Measurements from ENCODE around the gene SSH2. TPM values are rescaled to one million over a fixed set of nuclear protein-coding genes. Genes with fewer than 3 reads are reported as not detected.

Gene SSH2
- total RNA-seq, 1 donor from 2014 or later = 21.9 TPM

DNA sequence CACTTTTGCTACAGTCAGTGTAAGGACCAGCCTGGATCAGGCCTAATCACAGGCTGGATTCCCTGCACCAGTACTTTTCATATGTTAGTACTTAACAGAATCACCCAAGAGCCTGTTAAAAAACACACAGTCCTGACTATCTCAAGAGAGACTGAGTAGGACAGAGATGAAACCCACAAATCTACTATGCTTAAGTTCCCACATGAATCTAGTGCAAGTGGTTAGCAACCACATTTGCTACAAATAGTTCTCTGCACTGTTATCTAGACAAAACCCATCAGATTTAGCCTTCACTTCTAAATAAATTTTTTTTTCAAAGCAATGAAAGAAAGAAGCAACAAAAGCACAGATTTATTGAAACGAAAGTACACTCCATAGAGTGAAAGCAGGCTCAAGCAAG lies 38.9 kb downstream of the SSH2 start:
- no peak for DNase-seq (ENCODE audit: extremely low spot score, unreplicated experiment)
- Mint-ChIP-seq H3K36me3 (ENCODE audit: unreplicated experiment) (peaks cover 9% of the 10 kb centered on the region), H3K9me3 (ENCODE audit: unreplicated experiment) (no peaks in the 10 kb centered on the region), H3K4me1 (ENCODE audit: unreplicated experiment) (peaks cover 11% of the 10 kb centered on the region), H3K4me3 (ENCODE audit: unreplicated experiment) (no peak overlapping the region), H3K27me3 (ENCODE audit: unreplicated experiment) (no peaks in the 10 kb centered on the region), H3K27ac (ENCODE audit: unreplicated experiment) (no peak overlapping the region)
- TF ChIP-seq, protein P1, sequence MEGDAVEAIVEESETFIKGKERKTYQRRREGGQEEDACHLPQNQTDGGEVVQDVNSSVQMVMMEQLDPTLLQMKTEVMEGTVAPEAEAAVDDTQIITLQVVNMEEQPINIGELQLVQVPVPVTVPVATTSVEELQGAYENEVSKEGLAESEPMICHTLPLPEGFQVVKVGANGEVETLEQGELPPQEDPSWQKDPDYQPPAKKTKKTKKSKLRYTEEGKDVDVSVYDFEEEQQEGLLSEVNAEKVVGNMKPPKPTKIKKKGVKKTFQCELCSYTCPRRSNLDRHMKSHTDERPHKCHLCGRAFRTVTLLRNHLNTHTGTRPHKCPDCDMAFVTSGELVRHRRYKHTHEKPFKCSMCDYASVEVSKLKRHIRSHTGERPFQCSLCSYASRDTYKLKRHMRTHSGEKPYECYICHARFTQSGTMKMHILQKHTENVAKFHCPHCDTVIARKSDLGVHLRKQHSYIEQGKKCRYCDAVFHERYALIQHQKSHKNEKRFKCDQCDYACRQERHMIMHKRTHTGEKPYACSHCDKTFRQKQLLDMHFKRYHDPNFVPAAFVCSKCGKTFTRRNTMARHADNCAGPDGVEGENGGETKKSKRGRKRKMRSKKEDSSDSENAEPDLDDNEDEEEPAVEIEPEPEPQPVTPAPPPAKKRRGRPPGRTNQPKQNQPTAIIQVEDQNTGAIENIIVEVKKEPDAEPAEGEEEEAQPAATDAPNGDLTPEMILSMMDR (IDR thresholded peaks at IDR 0.05) = no peak

DNA sequence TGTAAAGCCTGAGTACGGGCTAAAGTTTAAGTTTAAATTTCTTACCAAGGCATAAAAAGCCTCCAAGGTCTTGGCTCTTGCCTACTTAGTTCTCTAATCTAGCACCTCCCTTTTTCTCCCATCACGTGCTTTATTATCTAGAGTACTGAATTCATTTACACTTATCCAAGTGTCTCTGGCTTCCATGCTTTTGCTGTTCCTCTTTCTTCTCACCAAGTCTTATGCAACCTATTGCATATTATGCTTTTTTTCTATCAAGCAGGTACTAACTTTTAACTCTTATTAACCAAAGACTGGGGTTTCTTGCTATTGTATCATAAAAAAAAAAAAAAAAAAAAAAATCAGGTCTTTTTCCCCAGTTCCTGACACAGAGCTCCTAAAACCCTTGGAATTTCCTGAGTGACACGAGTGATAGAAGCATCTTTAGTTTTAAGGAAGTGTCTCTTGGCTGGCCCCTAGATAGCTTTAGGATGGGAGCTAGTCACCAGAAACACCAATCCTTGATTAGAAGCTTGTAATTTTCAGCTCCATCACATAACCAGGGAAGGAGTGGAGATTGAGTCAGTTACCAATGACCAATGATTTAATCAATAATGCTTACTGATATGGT lies 44.9 kb downstream of the SSH2 start:
- Mint-ChIP-seq H3K9me3 (ENCODE audit: unreplicated experiment) (no peaks in the 10 kb centered on the region), H3K27ac (ENCODE audit: unreplicated experiment) (no peak overlapping the region), H3K4me3 (ENCODE audit: unreplicated experiment) (no peak overlapping the region), H3K27me3 (ENCODE audit: unreplicated experiment) (no peaks in the 10 kb centered on the region), H3K4me1 (ENCODE audit: unreplicated experiment) (peaks cover 23% of the 10 kb centered on the region), H3K36me3 (ENCODE audit: unreplicated experiment) (peaks cover 4% of the 10 kb centered on the region)
- no peak for DNase-seq (ENCODE audit: extremely low spot score, unreplicated experiment)
- TF ChIP-seq, protein P1 (IDR thresholded peaks at IDR 0.05) = no peak

DNA sequence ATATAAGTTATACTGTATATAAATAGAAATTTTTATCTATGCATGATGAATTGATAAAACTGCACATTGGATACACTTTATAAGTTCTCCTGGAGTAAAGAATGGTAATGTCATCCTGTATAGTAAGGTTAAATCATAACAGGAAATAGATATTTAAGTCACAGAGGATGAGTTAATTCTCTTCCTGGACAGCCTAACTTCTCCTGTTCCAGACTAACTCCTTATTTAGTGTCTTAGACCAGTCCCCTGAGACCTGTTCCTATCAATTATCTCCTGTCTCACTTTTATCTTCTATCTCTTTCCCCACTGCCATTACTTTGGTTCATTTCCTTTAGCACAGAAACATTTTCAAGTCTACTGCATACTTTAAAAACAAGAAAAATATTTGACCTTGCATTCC lies 46.5 kb downstream of the SSH2 start:
- H3K9me3 Mint-ChIP-seq (ENCODE audit: unreplicated experiment) = no peaks in the 10 kb centered on the region
- H3K27me3 Mint-ChIP-seq (ENCODE audit: unreplicated experiment) = no peaks in the 10 kb centered on the region
- no peak for DNase-seq (ENCODE audit: extremely low spot score, unreplicated experiment)

DNA sequence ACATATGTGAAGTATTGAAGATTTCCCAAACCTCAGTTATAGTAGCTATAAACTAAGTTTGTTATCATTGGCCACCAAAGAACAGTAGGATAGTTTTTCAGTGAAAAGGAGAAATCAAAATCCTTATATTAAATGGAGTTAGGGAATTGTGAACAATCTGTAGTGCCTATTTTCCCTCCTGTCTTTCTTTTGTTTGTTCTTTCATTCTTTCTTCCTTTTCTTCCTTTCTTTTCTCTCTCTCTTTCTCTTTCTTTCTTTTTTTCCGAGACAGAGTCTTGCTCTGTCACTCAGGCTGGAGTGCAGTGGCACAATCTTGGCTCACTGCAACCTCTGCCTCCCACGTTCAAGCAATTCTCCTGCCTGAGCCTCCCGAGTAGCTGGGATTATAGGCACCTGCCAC lies 48.8 kb downstream of the SSH2 start:
- Mint-ChIP-seq H3K27me3 (ENCODE audit: unreplicated experiment) (no peaks in the 10 kb centered on the region), H3K9me3 (ENCODE audit: unreplicated experiment) (no peaks in the 10 kb centered on the region), H3K36me3 (ENCODE audit: unreplicated experiment) (peaks cover 2% of the 10 kb centered on the region), H3K4me1 (ENCODE audit: unreplicated experiment) (peaks cover 23% of the 10 kb centered on the region), H3K27ac (ENCODE audit: unreplicated experiment) (no peak overlapping the region), H3K4me3 (ENCODE audit: unreplicated experiment) (no peak overlapping the region)
- DNase-seq (ENCODE audit: extremely low spot score, unreplicated experiment) = no peak
- TF ChIP-seq, protein P1 (IDR thresholded peaks at IDR 0.05) = no peak

More for the DNA sequence above, 46.5 kb downstream of the SSH2 start:
- Mint-ChIP-seq H3K4me3 (ENCODE audit: unreplicated experiment) (no peak overlapping the region), H3K27ac (ENCODE audit: unreplicated experiment) (peak overlapping the region; percentile 70), H3K4me1 (ENCODE audit: unreplicated experiment) (peaks cover 23% of the 10 kb centered on the region), H3K36me3 (ENCODE audit: unreplicated experiment) (peaks cover 2% of the 10 kb centered on the region)
- TF ChIP-seq, protein P1 (IDR thresholded peaks at IDR 0.05) = no peak

DNA sequence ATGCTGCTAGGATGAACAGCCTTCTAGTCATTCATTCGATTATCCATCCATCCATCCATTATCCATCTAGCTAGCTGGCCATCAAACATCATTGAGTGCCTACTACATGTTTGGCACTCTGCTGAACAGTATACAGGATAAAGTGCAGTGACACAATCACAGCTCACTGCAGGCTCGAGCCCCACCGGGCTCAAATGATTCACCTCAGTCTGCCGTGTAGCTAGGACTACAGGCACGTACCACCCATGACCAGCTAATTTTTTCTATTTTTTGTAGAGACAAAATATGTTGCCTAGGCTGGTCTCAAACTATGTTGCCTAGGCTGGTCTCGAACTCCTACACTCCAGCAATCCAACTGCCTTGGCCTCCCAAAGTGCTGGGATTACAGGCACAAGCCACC lies 50.0 kb downstream of the SSH2 start:
- Mint-ChIP-seq H3K27ac (ENCODE audit: unreplicated experiment) (no peak overlapping the region), H3K27me3 (ENCODE audit: unreplicated experiment) (no peaks in the 10 kb centered on the region)
- TF ChIP-seq, protein P1 (IDR thresholded peaks at IDR 0.05) = no peak

More for the DNA sequence above, 50.0 kb downstream of the SSH2 start:
- H3K4me3 Mint-ChIP-seq (ENCODE audit: unreplicated experiment) = no peak overlapping the region
- H3K4me1 Mint-ChIP-seq (ENCODE audit: unreplicated experiment) = peaks cover 23% of the 10 kb centered on the region
- no peak for DNase-seq (ENCODE audit: extremely low spot score, unreplicated experiment)
- H3K36me3 Mint-ChIP-seq (ENCODE audit: unreplicated experiment) = peaks cover 5% of the 10 kb centered on the region
- no peaks in the 10 kb centered on the region for H3K9me3 Mint-ChIP-seq (ENCODE audit: unreplicated experiment)

All from osteocyte (in vitro differentiated cells).